ENCODE results near the gene RFC3. TPM values are rescaled to one million over a fixed set of nuclear protein-coding genes. Genes with fewer than 3 reads are reported as not detected.

RFC3 gene
- total RNA-seq, 1 experiment from 2014 or later: 59.2 TPM

DNA sequence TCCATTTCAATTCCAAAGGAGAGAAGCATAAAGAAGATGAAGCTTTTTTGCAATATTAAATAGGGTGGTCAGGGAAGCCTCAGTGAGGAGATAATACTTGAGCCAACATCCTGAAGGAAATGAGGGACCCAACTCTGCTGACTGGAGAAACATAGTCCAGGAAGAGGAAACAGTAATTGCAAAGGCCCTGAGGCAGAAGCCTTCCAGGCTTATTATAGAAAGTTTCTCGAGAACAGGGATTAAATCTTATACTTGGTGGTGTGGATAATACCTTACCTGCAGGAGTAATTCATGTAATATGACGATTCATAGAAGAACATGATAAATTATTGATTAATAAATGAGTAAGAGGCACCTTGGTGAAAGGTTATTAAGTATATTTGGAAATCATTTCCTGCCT is 1.0 kb upstream of the RFC3 start:
- Histone ChIP-seq H3K23me2 (ENCODE audit: insufficient read length, low read depth, low read length, poor library complexity, severe bottlenecking) (no peaks in the 10 kb centered on the region), H3K79me2 (ENCODE audit: insufficient read depth, low read length) (no peaks in the 10 kb centered on the region; the same call in 1 of the 2 replicates), H3K27ac (ENCODE audit: insufficient read length, low read depth, low read length) (no peak overlapping the region), H3K23ac (ENCODE audit: insufficient read length, low read depth, low read length) (no peak overlapping the region), H2BK5ac (ENCODE audit: insufficient read length, low read length) (no peak overlapping the region), H2AFZ (ENCODE audit: low read length) (no peak overlapping the region), H3K4me2 (ENCODE audit: insufficient read depth, insufficient read length, low read length) (no peak overlapping the region), H3K56ac (ENCODE audit: insufficient read length, low read depth, low read length) (no peak overlapping the region), H3K9me3 (ENCODE audit: control insufficient read depth, low read depth, low read length) (no peaks in the 10 kb centered on the region), H3K9ac (ENCODE audit: extremely low read depth, insufficient read length, low read length) (no peak overlapping the region), H3K18ac (ENCODE audit: insufficient read length, low read depth, low read length) (no peak overlapping the region), H2AK5ac (ENCODE audit: insufficient read length, low read length) (no peak overlapping the region), H3K79me1 (ENCODE audit: insufficient read depth, low read depth, low read length, poor library complexity, severe bottlenecking) (no peaks in the 10 kb centered on the region), H2BK20ac (ENCODE audit: low read depth, low read length, poor library complexity, severe bottlenecking) (no peak overlapping the region), H4K8ac (replicated peaks; ENCODE audit: insufficient read length, low read depth, low read length) (no peak overlapping the region), H2BK15ac (ENCODE audit: low read depth, low read length) (no peak overlapping the region), H4K20me1 (ENCODE audit: control insufficient read depth, insufficient read depth, insufficient read length) (no peaks in the 10 kb centered on the region), H3K4me1 (ENCODE audit: insufficient read depth, low read length) (no peaks in the 10 kb centered on the region), H4K91ac (ENCODE audit: insufficient read length, low read depth, low read length) (no peak overlapping the region), H4K5ac (ENCODE audit: insufficient read length, low read depth, low read length) (no peak overlapping the region), H3K27me3 (ENCODE audit: insufficient read depth, low read length) (no peaks in the 10 kb centered on the region), H3K4ac (ENCODE audit: low read depth, low read length) (no peak overlapping the region), H3K14ac (ENCODE audit: insufficient read depth, low read length) (no peak overlapping the region), H2BK120ac (ENCODE audit: low read depth, low read length, poor library complexity, severe bottlenecking) (no peak overlapping the region), H3T11ph (ENCODE audit: low read length) (no peak overlapping the region), H2BK12ac (ENCODE audit: insufficient read length, low read depth, low read length) (no peak overlapping the region)
- no peaks in the 10 kb centered on the region; a peak in 1 of 5 replicates for H3K9me3 Mint-ChIP-seq
- peaks cover 5 to 6% of the 10 kb centered on the region in 2 experiments for H3K4me1 Mint-ChIP-seq
- H3K4me3 Mint-ChIP-seq: no peak overlapping the region; a peak in 2 of 5 replicates
- no CpG with 5 or more reads among the region's 2 CpGs for WGBS (ENCODE audit: extremely low coverage, insufficient read length, low lambda C conversion rate)
- DNase-seq: no peak
- no peak overlapping the region for H3K27ac Mint-ChIP-seq
- peaks cover 5 to 25% (median 11%) of the 10 kb centered on the region in 3 experiments; a peak in 5 of 7 replicates for H3K36me3 Mint-ChIP-seq (ENCODE audit: insufficient read depth in 1 of 3, low read depth in 3 of 3)
- TF ChIP-seq, protein P1, sequence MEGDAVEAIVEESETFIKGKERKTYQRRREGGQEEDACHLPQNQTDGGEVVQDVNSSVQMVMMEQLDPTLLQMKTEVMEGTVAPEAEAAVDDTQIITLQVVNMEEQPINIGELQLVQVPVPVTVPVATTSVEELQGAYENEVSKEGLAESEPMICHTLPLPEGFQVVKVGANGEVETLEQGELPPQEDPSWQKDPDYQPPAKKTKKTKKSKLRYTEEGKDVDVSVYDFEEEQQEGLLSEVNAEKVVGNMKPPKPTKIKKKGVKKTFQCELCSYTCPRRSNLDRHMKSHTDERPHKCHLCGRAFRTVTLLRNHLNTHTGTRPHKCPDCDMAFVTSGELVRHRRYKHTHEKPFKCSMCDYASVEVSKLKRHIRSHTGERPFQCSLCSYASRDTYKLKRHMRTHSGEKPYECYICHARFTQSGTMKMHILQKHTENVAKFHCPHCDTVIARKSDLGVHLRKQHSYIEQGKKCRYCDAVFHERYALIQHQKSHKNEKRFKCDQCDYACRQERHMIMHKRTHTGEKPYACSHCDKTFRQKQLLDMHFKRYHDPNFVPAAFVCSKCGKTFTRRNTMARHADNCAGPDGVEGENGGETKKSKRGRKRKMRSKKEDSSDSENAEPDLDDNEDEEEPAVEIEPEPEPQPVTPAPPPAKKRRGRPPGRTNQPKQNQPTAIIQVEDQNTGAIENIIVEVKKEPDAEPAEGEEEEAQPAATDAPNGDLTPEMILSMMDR (conservative IDR thresholded peaks at IDR 0.05): no peak
- H3K27me3 Mint-ChIP-seq (ENCODE audit: low read depth): peaks cover 15% of the 10 kb centered on the region

Data from H9 (cell line).